SHP77 (cell line): Measurements from ENCODE around the gene DSG4.
A peak's percentile ranks its signal among the peaks of the same experiment; 100 is the strongest.
"Not testable (repeated sequence)": the region's sequence is repeated elsewhere in the genome, so short reads cannot be mapped to it uniquely, and the experiment has no call there.

Experiments used
- DNase-seq, 2 experiments: peaks; one replicate each; lab custom pipeline; 2025; lab: John Stamatoyannopoulos, UW

The DSG4 gene, protein sequence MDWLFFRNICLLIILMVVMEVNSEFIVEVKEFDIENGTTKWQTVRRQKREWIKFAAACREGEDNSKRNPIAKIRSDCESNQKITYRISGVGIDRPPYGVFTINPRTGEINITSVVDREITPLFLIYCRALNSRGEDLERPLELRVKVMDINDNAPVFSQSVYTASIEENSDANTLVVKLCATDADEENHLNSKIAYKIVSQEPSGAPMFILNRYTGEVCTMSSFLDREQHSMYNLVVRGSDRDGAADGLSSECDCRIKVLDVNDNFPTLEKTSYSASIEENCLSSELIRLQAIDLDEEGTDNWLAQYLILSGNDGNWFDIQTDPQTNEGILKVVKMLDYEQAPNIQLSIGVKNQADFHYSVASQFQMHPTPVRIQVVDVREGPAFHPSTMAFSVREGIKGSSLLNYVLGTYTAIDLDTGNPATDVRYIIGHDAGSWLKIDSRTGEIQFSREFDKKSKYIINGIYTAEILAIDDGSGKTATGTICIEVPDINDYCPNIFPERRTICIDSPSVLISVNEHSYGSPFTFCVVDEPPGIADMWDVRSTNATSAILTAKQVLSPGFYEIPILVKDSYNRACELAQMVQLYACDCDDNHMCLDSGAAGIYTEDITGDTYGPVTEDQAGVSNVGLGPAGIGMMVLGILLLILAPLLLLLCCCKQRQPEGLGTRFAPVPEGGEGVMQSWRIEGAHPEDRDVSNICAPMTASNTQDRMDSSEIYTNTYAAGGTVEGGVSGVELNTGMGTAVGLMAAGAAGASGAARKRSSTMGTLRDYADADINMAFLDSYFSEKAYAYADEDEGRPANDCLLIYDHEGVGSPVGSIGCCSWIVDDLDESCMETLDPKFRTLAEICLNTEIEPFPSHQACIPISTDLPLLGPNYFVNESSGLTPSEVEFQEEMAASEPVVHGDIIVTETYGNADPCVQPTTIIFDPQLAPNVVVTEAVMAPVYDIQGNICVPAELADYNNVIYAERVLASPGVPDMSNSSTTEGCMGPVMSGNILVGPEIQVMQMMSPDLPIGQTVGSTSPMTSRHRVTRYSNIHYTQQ

DNA sequence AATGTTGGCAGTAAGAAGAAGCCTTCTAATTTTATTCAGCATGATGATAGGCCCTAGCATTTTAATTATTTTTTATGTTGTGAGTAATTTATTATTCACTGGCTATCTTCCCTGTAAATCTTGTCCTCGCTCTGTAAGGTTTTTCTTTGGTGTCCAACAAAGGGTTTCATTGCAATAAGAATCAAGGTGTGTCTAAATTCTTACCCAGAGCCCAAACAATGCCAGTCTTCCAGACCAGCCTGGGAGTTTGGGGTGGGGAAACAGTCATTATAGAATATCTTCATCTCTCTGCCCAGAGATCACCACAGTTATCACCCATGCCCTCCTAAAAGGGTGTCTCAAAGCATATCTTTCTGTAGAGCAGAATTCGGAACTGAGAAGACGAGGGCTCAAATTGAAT lies at the start of gene DSG4:
Gene DSG4, plus strand, starts transcription at position 301 of the 400 bp plus-strand sequence. CDS start 135 bp downstream, outside the sequence.
- no peak for DNase-seq

DNA sequence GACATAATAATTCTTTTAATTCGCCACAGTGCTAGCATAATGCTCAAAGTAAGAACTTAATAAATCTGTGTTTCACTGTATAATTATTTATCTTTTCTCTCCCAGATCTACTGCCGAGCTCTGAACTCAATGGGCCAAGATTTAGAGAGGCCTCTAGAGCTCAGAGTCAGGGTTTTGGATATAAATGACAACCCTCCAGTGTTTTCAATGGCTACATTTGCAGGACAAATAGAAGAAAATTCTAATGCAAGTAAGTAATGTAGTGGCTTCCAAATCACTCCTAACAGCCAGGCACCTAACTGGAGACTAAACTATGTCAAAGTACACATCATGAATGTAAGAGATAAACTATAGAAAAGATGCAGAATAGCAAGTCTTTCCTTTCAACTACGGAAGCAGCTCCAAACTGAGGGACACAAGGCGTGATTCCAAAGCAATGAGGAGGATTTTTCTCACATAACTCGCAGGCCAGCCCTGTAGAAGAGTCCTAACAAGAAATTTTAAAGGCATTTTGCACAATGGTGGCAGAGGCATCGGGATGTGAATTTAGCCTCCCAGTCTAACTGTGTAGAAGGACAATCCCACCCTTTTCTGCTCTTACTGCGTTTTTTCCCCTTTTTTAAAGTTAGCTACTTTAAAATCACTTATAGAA lies 46.7 kb upstream of the DSG4 start:
- DNase-seq: no peak

DNA sequence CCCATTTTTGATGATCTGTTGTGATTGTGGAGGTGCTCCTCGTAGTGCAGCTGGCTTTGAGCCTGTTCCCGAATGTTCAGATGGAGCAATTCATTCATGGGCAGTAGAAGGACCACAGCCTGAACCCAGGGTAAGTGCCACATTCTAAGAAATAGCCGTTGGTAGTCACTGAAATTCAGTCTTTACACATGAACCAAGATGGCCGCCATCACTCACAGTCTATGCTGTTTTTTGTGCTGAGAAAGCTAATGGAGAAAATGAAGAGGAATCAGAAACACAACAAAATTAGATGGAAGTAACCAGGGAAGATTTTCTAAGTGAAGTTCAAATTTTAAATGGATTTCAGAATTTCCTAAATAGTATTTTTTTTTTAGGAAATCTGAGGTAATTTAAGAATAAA lies 33.1 kb upstream of the DSG4 start:
- DNase-seq: no peak

DNA sequence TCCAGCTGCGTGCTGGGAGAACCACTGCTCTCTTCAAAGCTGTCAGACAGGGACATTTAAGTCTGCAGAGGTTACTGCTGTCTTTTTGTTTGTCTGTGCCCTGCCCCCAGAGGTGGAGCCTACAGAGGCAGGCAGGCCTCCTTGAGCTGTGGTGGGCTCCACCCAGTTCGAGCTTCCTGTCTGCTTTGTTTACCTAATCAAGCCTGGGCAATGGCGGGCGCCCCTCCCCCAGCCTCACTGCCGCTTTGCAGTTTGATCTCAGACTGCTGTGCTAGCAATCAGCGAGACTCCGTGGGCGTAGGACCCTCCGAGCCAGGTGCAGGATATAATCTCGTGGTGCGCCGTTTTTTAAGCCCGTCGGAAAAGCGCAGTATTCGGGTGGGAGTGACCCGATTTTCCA lies 23.2 kb upstream of the DSG4 start:
- not testable (repeated sequence) for DNase-seq

DNA sequence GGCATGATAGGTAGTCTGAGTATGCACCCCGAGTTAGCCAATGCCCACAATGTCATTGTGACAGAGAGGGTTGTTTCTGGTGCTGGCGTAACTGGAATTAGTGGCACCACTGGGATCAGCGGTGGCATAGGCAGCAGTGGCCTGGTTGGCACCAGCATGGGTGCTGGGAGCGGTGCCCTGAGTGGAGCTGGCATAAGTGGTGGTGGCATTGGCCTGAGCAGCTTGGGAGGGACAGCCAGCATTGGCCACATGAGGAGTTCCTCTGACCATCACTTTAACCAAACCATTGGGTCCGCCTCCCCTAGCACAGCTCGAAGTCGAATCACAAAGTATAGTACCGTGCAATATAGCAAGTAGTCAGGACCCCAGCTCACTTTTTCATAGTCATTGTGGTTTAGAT lies 21.6 kb upstream of the DSG4 start:
- DNase-seq: no peak

DNA sequence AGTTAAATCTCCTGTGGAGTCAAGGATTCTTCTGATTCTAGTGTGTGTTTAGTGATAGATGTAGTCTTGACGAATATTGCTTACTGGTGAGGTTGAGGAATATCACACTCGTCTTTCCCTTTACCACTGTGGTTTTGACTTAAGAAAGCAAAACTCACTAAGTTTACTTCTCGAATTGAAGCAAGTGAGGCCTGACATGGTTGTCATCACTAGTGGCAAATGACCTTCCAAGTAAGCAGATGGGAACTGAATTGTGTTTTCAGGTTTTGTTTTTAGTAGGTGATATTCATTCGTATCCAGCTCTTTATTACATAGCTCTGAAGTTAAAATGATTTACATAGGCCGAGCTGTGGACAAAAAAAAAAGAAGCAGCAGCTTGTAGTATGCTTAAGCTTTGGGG lies 20.6 kb upstream of the DSG4 start:
- DNase-seq: no peak

DNA sequence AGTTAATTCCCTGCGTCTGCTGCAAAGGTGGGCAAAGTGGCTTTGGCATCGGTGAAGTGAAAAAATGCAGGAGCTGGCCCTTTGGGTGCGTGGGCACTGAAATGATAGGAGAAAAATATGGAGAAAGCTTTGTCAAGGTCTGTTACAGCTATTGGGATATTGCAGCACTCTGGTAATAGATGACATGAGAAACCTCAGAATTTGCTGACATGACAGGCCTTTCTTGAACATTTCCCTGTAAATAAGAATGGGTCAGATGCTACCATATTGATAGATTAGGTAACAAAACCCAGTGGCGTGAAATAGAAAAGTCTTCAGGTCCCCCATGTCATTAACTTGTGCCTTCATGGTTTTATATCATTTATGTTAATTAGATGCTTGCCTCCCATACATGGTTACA lies 12.4 kb upstream of the DSG4 start:
- no peak for DNase-seq

DNA sequence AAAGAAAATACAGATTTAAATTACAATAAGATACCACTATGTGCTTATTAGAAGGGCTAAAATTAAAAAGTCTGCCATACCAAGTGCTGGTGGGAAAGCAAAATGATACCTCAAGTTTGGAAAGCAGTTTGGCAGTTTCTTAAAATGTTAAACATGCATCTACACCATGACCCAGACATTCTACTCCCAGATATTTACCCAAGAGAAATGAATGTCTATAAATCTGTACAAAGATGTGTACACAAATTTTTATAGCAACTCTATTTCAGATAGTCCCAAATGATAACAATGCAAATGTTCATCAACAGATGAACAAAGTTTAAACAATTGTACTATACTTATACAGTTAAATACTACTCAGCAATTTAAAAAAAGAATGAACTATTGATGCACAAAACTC lies 7.1 kb upstream of the DSG4 start:
- DNase-seq: no peak

DNA sequence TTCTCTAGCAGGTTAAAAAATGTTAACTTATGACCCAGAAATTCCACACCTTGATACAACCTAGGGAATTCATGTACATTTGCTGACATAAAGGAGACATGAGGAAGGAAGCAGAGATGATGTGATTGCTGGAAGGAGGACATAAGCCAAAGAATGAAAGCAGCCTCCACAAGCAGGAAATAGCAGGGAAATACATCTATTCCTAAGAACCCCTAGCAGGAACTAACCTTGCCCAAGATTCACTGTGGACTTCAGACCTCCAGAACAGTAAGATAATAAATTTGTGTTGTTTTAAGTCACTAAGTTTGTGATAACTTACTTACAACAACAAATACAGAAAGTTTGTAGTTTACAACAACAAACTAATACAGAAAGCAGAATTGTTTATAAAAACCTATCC lies 4.6 kb upstream of the DSG4 start:
- DNase-seq: peak in 1 of 2 experiments; percentile 2

DNA sequence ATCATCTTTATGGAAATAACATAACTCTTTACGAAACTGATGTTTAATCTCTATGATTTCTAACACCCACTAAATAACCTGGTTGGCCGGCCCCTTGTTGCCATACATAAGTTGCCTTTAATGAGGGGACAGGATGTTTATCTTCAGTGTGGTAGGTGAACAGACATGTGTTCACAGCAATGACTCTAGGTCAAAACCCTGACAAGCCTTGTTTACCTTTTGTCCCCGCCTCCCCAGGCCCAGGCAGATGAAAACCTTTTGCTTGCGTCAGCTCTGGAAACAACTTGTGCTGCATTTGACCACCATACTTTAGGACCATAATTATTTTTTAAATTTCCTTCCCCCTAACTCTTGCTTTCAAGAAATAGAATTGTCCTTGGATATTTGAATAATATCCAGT lies 2.9 kb upstream of the DSG4 start:
- DNase-seq: peak in 1 of 2 experiments; percentile 23

DNA sequence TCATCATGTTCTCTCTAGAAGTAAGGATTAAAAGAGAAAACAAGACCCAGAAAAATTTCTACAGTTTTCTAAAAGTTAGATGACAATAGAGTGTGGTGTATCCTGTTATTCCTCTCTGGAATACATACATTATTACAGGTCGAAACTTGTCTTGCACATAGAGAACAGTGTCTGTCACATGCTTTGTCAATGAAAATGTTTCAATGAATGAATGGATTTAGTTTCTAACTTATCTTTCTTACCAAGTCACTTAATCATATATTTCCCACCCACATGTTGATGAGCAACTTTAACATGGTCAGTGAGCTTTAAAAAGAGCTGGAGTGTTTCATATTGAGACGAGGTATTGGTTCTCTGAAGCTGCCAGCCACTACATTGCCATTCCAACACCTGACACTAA lies 4.3 kb downstream of the DSG4 start:
- no peak for DNase-seq

DNA sequence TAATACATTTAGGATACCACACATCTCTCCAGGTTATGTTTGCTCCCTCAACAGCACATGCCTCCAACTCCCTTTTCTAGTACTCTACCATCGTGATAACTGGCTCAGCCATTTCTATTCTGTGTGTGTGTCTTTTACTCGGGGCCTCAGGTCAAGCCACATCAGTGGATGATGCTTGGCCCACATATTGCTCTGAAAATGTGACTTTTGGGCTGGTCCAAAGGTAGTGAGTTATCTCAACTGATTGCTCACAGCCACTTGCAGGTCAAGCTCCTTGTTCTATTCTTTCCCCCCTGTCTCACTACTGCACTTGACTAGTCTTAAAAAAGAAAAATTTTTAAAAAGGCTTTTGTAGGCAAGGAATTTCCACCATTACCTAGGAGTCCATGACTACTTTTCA lies 5.5 kb downstream of the DSG4 start:
- DNase-seq: no peak

DNA sequence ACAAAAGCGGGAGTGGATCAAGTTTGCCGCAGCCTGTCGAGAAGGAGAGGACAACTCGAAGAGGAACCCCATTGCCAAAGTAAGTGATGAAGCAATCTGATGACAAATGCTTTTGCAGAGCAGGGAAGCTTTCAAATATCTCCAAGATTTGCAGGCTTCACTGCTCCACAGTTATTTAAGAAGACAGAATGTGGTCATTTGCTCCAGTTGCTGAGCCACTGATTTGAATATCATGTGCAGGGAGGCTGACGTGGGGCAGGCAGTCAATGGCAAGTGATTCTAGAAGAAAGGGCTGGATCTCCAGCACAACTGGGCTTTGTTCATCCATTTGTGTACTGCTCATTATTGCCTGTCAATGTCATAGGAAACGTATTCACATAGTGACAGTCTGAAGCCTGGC lies 10.2 kb downstream of the DSG4 start:
- DNase-seq: no peak

DNA sequence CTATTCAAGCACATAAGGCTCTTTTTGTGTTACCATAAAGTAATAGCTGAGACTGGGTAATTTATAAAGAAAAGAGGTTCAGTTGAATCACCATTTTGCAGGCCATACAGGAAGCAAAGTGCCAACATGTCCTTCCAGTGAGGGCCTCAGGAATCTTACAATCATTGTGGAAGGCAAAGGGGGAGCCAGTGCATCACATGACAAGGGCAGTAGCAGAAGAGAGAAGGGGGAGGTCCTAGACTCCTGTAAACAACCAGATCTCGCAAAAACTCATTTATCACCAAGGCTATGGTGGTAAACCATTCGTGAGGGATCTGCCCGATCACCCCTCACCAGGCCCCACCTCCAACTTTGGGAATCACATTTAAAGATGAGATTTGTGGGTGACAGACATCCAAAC lies 16.7 kb downstream of the DSG4 start:
- no peak for DNase-seq

DNA sequence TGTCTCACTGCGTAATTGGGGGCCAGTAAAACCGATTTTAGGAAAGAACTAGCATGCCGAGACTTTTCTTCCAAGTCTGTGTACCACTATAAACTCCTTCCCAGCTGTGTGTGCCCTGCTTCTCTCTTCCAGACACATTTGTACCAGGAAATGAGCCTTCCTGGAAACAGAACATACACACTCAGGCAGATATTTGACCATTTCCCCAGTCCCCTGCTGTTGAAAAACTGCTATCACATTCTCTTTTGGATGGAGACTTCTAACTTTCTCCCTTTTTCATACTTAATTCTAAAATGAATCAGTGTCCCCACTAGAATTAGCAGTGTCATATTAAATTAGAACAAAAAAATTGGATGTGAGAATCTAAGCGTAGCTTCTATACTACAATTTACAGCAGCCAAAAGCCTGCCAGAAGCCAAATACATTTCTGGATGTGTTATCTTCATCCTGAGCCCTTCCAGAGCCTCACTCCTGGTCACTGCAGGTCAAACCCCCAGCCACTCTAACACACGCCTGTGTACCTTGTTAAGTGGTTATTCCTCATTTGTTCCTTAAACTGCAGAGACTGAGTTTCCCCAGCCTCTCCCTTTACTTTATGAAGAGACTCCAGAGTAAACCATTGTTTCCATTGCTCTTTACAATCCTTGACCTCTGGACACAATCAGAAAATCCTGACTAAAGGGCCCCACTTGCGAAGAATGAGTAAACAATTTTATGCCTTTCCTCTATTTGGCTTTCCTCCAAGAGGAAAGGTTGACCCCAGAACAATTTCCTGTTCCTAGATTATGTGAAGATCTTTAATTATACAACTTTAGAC lies 20.4 kb downstream of the DSG4 start:
- no peak for DNase-seq

DNA sequence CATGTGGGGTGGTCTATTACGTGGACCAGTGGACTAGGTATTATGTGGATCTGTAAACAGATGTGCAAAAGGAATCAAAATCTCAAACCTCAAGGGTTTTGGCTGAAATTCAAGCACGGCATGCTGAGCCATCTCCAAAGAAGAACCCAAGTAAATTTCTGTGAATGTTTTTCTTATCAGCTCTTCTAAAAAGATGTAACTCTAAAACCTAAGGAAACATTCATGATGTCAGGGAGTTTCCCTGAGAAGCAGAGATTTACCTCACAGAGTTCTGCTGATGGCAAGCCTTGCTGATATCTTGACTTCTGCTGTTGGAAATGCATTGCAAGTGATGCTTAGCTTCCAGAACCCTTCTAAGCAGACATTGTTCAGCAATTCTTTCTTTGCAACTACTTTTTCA lies 21.6 kb downstream of the DSG4 start:
- DNase-seq: no peak

DNA sequence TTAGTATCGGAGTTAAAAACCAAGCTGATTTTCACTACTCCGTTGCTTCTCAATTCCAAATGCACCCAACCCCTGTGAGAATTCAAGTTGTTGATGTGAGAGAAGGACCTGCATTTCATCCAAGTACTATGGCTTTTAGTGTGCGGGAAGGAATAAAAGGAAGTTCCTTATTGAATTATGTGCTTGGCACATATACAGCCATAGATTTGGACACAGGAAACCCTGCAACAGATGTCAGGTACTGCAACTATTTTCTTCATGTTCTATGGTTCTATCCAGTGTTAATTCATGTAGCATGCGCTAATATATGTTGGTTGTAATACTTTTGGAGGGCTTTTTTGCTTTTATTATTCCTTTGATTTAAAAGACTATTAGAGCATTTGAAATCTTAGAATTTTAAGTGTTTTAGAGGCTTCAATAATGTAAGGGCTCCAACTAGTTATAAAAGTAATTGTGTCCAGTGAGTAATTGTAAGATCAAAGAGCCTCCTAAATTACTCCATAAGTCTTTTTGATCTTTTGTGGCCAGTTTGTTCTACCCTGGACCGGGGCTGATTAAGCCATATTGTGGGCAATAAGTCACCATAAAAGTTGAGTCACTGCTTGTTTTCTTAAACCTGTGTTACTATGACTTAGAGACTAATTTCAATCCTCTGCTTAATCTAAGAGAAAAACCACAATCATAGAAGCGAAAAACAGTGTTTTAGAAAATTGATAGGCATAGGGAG lies 22.9 kb downstream of the DSG4 start:
- no peak for DNase-seq

DNA sequence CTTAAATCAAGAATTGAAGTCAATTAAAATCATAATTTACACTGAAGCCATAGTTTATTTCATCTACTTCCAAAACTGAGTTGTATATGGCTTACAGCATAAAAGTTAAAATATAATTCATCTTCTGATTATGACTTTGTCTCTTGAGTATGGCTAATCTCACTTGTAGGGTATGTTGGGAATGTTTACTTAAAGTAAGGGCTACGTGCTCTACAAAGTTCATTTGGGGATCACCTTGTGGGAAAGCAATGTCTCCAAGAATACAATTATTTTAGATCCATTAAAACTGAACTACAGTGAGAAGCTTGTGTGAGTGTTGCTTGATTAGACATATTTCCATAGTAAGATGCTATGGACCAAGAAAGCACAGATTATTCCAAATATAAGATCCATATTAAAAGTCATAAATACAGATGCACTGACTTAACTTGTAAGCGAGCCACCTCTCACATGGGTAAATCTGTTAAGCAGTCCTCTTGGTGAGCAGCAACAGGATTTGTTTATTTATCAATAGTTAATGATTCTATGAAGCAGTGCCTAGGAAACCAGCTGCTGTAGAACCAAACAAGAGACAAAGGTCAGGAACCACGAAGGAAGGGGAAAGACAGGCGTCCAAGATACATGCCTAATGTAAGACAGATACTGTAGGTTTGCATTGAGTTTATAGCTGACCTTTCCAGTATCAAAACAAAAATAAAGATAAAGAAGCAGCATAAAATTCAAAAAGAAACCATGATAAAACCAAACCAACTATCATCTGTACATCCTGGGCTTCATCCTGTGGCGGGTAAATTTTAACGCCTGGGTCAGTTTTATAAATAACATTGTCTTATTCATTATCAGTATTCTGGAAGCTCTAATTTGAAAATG lies 24.8 kb downstream of the DSG4 start:
- DNase-seq: no peak

DNA sequence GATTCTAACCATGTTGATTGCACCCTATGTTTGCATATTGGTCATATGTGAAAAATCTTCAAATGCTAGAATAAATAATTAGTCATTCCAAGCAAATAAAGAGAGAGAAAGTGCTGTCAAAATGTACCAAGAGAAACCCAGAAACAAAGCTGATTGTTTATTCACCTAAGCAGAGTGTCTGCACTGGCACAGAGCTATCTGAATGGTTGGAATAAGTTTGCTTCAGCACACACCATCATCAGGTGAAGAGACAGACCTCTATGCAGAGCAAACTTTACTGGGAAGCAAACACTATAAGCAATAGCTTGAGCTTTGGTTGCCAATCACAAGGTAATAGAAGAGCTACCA lies 25.4 kb downstream of the DSG4 start:
- DNase-seq: no peak

DNA sequence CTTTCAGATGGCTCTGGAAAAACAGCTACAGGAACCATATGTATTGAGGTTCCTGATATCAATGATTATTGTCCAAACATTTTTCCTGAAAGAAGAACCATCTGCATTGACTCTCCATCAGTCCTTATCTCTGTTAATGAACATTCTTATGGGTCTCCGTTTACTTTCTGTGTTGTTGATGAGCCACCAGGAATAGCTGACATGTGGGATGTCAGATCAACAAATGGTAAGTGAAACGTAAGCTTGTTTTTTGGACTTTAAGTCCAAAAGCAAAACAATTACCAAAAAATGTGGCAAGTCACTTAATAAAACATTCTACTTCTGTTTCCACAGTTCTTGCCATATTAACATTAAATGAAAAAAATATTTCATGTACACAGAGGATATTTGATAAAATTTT lies 26.8 kb downstream of the DSG4 start:
- no peak for DNase-seq
